Caco-2 (cell line): ENCODE results near the gene HSDL1. TPM values are rescaled to one million over a fixed set of nuclear protein-coding genes. Genes with fewer than 3 reads are reported as not detected.

ENCODE experiments used
- BruUV-seq: library from RNA; stranded (reverse); fragments of 400-500 nt; replicated peaks from 2 replicates; lab custom pipeline; 2021; lab: Mats Ljungman, UMichigan
- CTCF ChIA-PET: fragments of 300-600 bp; sonication (Branson Sonifier 250); formaldehyde crosslinking; loops from one replicate; lab custom pipeline; 2022; ENCODE audit warnings: antibody characterized with exemption; lab: Charles Lee
- POLR2A ChIA-PET: fragments of 300-600 bp; sonication (Branson Sonifier 250); formaldehyde crosslinking; loops from one replicate; lab custom pipeline; 2022; ENCODE audit warnings: antibody characterized with exemption; lab: Charles Lee
- DNase-seq, 2 experiments: peaks; one replicate each; pipeline versions ENCODE4 v3.0.0 to v3.0.0-alpha.2; 2020 to 2022
- H3K27me3 ChIP-seq: replicated peaks from 2 replicates; pipeline ENCODE4 v1.6.0; 2011; ENCODE audit warnings: low read length; ENCODE audit not compliant: control insufficient read depth, insufficient read depth
- H3K36me3 ChIP-seq: 2 replicates; pipeline ENCODE4 v1.5.1; 2011; ENCODE audit warnings: low read length; ENCODE audit not compliant: control insufficient read depth, insufficient read depth
- H3K4me1 ChIP-seq: fragments of 250-450 bp; sonication (Bioruptor Pico); 2 replicates; pipeline ENCODE4 v1.5.1; 2020; ENCODE audit warnings: mild to moderate bottlenecking
- H3K4me3 ChIP-seq: 2 replicates; pipeline ENCODE4 v1.5.1; 2011; ENCODE audit warnings: low read depth, mild to moderate bottlenecking, control low read depth, low read length
- H3K9me3 ChIP-seq: fragments of 250-450 bp; sonication (Bioruptor Pico); 2 replicates; pipeline ENCODE4 v1.5.1; 2020; ENCODE audit warnings: mild to moderate bottlenecking, moderate library complexity
- H3K27ac Mint-ChIP-seq: one replicate; pipeline ENCODE4 v1.8.0; 2022; ENCODE audit warnings: mixed read lengths; ENCODE audit not compliant: unreplicated experiment
- H3K27me3 Mint-ChIP-seq: one replicate; pipeline ENCODE4 v1.8.0; 2022; ENCODE audit warnings: mixed read lengths; ENCODE audit not compliant: insufficient read depth, unreplicated experiment
- H3K36me3 Mint-ChIP-seq: one replicate; pipeline ENCODE4 v1.8.0; 2022; ENCODE audit warnings: mild to moderate bottlenecking, mixed read lengths; ENCODE audit not compliant: insufficient read depth, unreplicated experiment
- H3K4me1 Mint-ChIP-seq: one replicate; pipeline ENCODE4 v1.8.0; 2022; ENCODE audit warnings: low read depth, mixed read lengths; ENCODE audit not compliant: unreplicated experiment
- H3K4me3 Mint-ChIP-seq: one replicate; pipeline ENCODE4 v1.8.0; 2022; ENCODE audit warnings: mild to moderate bottlenecking, moderate library complexity, mixed read lengths; ENCODE audit not compliant: unreplicated experiment
- H3K9me3 Mint-ChIP-seq: one replicate; pipeline ENCODE4 v1.8.0; 2022; ENCODE audit warnings: mixed read lengths; ENCODE audit not compliant: unreplicated experiment
- intact Hi-C: fragments of 100-400 bp; cut with micrococcal nuclease; formaldehyde crosslinking; loops from one replicate; pipeline ENCODE4 v1.10.0; 2022; ENCODE audit not compliant: unreplicated experiment
- total RNA-seq: library from RNA; stranded (reverse); gene quantifications from 2 replicates; pipeline ENCODE4 v1.2.3, GENCODE V29; 2022
- TF ChIP-seq, protein P1 (sequence below), 2 experiments: fragments of 200-600 bp in 1 of 2; IDR thresholded peaks; 1 replicate in 1 of 2; 2 replicates in 1 of 2; pipeline versions ENCODE4 v1.5.1 to v1.8.0; 2011 to 2022; ENCODE audit warnings: antibody characterized with exemption in 1 of 2, control low read depth in 1 of 2, inconsistent platforms in 1 of 2, low read depth in 1 of 2, low read length in 1 of 2, mild to moderate bottlenecking in 1 of 2, moderate library complexity in 1 of 2; ENCODE audit not compliant: insufficient read depth in 1 of 2, severe bottlenecking in 1 of 2, unreplicated experiment in 1 of 2

The HSDL1 gene
- total RNA-seq, 1 experiment from 2014 or later: 23.7 TPM

DNA sequence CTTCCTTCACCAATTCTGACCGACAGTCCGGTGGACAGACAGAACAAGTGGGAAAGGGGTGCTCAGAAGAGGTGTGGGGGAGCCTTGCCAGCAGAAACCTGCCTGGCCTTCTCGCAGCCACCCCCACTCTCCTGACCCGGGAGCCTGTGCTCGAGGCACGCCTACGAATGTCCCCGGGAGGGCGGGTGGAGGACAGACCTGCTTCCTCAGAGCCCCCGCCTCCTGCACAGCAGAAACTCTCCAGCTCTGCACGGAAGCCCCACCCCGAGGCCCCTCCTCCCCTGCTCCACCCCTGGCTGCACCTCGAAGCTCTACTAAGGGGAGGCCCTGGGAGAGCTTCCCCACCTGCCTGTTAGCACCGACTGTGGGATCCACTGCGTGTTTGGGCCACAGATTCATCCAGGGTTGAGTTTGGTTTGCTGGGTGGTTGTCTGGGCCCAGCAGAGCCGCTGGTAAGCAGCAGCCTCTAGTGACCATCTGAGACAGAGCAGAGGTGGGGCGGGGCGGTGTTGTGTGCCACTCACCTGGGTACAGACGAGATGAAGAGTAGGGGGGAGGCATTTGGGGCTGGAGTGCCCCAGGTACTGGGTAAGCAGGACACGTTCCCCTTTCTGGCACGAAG, 35.7 kb upstream of the HSDL1 start:
- peaks cover 19% of the 10 kb centered on the region for H3K36me3 Mint-ChIP-seq
- intact Hi-C loops: loop anchor here (10.0 kb wide), 1 partner anchor 304 kb away; no protein-coding TSS in a partner anchor

DNA sequence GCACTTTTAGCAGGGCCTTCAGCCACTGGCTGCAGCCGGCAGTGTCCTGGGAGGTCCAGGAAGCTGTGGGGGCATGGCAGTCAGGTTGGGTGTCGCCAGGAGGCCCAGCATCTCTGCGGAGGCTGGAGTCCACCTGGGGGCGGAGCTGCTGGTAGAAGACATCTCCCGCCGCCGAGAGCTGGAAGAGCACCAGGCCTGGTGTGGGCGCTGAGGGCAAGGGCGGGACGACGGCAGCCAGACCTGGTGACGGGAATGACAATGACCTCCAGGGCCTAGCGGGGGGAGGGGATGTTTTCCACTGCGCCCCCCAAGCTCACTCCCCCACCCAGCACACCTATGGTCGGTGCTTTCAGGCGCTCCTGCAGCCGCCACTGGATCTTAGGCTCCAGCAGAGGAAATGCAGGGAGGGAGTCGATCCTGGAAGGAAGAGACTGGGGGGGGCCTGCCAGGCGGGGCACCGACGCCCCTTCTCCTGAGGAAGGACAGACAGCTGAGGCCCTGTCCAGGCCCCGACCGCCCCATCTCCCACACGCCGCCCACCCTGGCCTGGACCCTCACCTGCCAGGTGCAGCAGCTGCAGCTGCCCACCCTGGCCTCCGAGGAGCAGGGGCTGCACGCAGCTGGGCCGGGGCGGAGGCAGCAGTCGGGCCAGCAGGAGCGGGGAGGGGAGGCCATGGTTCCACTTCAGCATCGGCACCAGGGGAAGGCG, 34.8 kb upstream of the HSDL1 start:
- DNase-seq: no peak
- H3K4me1 Mint-ChIP-seq: no peaks in the 10 kb centered on the region
- CTCF ChIA-PET: interaction anchor here (0.8 kb wide), 1 partner anchor 128 kb away, joined by 3 read pairs; no protein-coding TSS in a partner anchor
- intact Hi-C loops: loop anchor here (10.0 kb wide), 1 partner anchor 305 kb away; no protein-coding TSS in a partner anchor
- no TSS peak for BruUV-seq
- H3K4me3 ChIP-seq: no peak overlapping the region
- H3K27me3 ChIP-seq: no peaks in the 10 kb centered on the region
- no peaks in the 10 kb centered on the region for H3K27me3 Mint-ChIP-seq
- H3K4me3 Mint-ChIP-seq: no peak overlapping the region
- no peaks in the 10 kb centered on the region for H3K9me3 ChIP-seq
- H3K27ac Mint-ChIP-seq: no peak overlapping the region
- TF ChIP-seq, protein P1, sequence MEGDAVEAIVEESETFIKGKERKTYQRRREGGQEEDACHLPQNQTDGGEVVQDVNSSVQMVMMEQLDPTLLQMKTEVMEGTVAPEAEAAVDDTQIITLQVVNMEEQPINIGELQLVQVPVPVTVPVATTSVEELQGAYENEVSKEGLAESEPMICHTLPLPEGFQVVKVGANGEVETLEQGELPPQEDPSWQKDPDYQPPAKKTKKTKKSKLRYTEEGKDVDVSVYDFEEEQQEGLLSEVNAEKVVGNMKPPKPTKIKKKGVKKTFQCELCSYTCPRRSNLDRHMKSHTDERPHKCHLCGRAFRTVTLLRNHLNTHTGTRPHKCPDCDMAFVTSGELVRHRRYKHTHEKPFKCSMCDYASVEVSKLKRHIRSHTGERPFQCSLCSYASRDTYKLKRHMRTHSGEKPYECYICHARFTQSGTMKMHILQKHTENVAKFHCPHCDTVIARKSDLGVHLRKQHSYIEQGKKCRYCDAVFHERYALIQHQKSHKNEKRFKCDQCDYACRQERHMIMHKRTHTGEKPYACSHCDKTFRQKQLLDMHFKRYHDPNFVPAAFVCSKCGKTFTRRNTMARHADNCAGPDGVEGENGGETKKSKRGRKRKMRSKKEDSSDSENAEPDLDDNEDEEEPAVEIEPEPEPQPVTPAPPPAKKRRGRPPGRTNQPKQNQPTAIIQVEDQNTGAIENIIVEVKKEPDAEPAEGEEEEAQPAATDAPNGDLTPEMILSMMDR (IDR thresholded peaks at IDR 0.05; ENCODE audit: insufficient read depth in 1 of 2, low read depth in 1 of 2, low read length in 1 of 2, severe bottlenecking in 1 of 2, unreplicated experiment in 1 of 2): no peak
- POLR2A ChIA-PET: no interaction called here
- peaks cover 24% of the 10 kb centered on the region for H3K36me3 Mint-ChIP-seq
- no peaks in the 10 kb centered on the region for H3K9me3 Mint-ChIP-seq
- peaks cover 3% of the 10 kb centered on the region for H3K36me3 ChIP-seq
- H3K4me1 ChIP-seq: peaks cover 16% of the 10 kb centered on the region

More for the DNA sequence above, 35.7 kb upstream of the HSDL1 start:
- TF ChIP-seq, protein P1 (IDR thresholded peaks at IDR 0.05; ENCODE audit: insufficient read depth in 1 of 2, low read depth in 1 of 2, low read length in 1 of 2, severe bottlenecking in 1 of 2, unreplicated experiment in 1 of 2): no peak
- Mint-ChIP-seq H3K27me3 (no peaks in the 10 kb centered on the region), H3K4me3 (no peak overlapping the region), H3K4me1 (peaks cover 6% of the 10 kb centered on the region), H3K9me3 (no peaks in the 10 kb centered on the region), H3K27ac (no peak overlapping the region)
- POLR2A ChIA-PET: no interaction called here
- no TSS peak for BruUV-seq
- Histone ChIP-seq H3K9me3 (no peaks in the 10 kb centered on the region), H3K4me3 (no peak overlapping the region), H3K4me1 (peaks cover 16% of the 10 kb centered on the region), H3K27me3 (no peaks in the 10 kb centered on the region), H3K36me3 (peaks cover 4% of the 10 kb centered on the region)
- CTCF ChIA-PET: no interaction called here
- DNase-seq: no peak

DNA sequence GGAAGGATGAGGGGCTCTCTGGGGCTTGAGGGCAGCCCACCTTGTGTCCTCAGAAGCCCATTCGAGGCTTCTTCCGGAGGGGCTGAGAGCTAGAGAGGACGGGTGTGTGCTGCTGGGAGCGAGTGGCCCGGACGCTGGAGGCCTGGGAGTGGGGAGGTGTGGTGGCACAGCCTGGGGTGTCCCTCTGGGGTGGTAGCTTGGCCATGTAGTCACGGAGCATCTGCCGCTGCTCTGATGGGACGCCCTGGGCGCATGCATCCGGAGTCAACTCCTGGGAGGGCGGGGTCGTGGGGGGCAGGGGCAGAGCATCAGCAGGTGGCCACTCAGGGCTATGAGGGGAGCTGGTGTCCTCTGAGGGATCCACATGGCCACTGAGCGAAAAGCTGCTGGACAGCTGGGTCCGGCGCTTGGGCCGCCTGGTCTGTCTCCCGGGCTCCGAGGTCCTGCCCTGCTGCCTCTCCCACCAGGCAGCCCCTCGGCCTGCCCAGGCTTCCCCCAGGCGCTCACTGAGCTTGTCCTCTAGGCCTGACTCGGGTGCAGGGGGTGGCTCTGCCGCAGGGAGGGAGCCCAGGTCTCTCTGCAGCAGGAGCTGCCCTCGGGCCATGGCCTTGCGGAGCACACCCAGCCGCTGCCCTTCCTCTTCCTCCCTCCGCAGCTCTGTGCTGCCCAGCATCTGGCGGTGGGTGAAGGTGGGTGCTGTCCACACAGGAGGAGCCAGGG, 34.1 kb upstream of the HSDL1 start:
- TF ChIP-seq, protein P1 (IDR thresholded peaks at IDR 0.05; ENCODE audit: insufficient read depth in 1 of 2, low read depth in 1 of 2, low read length in 1 of 2, severe bottlenecking in 1 of 2, unreplicated experiment in 1 of 2): no peak
- DNase-seq: no peak
- H3K4me1 Mint-ChIP-seq: no peaks in the 10 kb centered on the region
- Histone ChIP-seq H3K27me3 (no peaks in the 10 kb centered on the region), H3K4me1 (peaks cover 16% of the 10 kb centered on the region), H3K9me3 (no peaks in the 10 kb centered on the region), H3K4me3 (no peak overlapping the region), H3K36me3 (peaks cover 3% of the 10 kb centered on the region)
- CTCF ChIA-PET: interaction anchor here (0.8 to 1.6 kb wide), 2 partner anchors 23 to 129 kb away, joined by 3 to 6 read pairs; no protein-coding TSS in a partner anchor
- H3K27ac Mint-ChIP-seq: no peak overlapping the region
- no TSS peak for BruUV-seq
- no peaks in the 10 kb centered on the region for H3K27me3 Mint-ChIP-seq
- H3K36me3 Mint-ChIP-seq: peaks cover 17% of the 10 kb centered on the region
- H3K9me3 Mint-ChIP-seq: no peaks in the 10 kb centered on the region
- POLR2A ChIA-PET: no interaction called here
- H3K4me3 Mint-ChIP-seq: no peak overlapping the region
- intact Hi-C loops: no loop called here
